Placental pericyte (primary cell): ENCODE data around the gene CLEC4D. TPM values are rescaled to one million over a fixed set of nuclear protein-coding genes. Genes with fewer than 3 reads are reported as not detected.

Source experiments
- small RNA-seq: library from RNA; depleted of rRNA; stranded (forward); fragments of <200 nt; gene quantifications from one replicate; pipeline ENCODE3, GENCODE V24; 2012; ENCODE audit warnings: low replicate concordance
- total RNA-seq: library from RNA; depleted of rRNA; stranded (reverse); fragments of >200 nt; gene quantifications from 2 replicates; pipeline ENCODE4 v1.2.3, GENCODE V29; 2012

CLEC4D gene
- total RNA-seq, result not detected in 2 replicates

DNA sequence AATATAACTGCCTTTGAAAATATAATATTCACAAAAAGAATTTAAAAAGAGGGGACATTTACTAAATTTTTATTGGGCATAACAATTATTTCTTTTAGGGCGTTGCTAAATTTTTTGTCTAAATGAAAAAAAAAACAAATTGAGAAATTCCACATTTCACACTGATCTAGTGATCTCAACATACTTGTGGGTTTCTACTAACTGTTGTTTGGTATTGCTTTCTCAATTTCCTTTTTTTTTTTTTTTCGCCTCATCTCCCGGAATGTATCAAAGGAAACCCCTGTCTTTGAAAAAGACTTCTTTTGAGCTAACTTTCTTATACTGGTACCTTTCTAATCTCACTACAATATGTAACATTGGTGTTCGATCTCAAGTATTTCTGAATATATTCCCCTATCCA lies at the start of gene CLEC4D:
Gene CLEC4D, plus strand, starts transcription at position 248 of the 400 bp plus-strand sequence. CDS start 230 bp downstream, outside the sequence.

DNA sequence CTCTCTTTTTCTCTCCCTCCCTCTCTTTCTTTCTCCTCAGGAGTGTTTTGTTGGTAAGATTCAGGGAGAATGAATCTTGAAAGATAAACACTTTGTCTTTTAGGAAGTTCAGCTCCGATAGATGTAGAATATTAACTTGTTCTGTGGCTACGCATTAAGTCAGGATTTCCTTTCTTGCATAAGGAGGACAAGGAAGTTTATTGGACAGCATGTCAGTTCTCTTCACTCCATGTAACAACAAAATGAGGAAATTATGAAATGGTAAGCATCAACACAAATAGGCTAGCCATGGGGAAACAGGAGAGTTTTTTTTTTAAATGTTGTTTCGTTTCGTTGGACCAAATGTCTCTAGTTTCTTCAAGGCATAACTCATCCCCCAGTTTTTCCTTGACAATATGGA lies 27.5 kb downstream of the CLEC4D start, which contains the start of gene CLEC4E:
Gene CLEC4E, minus strand, starts transcription at position 75 of the 400 bp plus-strand sequence. CDS start 108 bp downstream, outside the sequence.

Small RNA genes lying within 50 kb of the gene (small RNA-seq; reads per million reads assigned to genes)
- gene RNU6-275P, result not detected

Other genes with a start within 250 kb of the CLEC4D start
- not detected in 2 replicates for gene CLEC6A, start 57.5 kb upstream of the CLEC4D start, total RNA-seq
- not detected in 2 replicates for gene CLEC4E, start 27.4 kb downstream of the CLEC4D start, total RNA-seq
- gene AICDA, start 99.4 kb downstream of the CLEC4D start, total RNA-seq, result not detected in 2 replicates
- under 0.01 and 0.86 TPM in 2 replicates for gene MFAP5, start 149.3 kb downstream of the CLEC4D start, total RNA-seq
- 12.5 and 15.1 TPM in 2 replicates for gene RIMKLB, start 184.5 kb downstream of the CLEC4D start, total RNA-seq